ENCODE measurements around the gene C3. TPM values are rescaled to one million over a fixed set of nuclear protein-coding genes. Genes with fewer than 3 reads are reported as not detected.
"Not testable (repeated sequence)": the region's sequence is repeated elsewhere in the genome, so short reads cannot be mapped to it uniquely, and the experiment has no call there.

The C3 gene
- polyA plus RNA-seq, 6 donors from 2014 or later: not detected

DNA sequence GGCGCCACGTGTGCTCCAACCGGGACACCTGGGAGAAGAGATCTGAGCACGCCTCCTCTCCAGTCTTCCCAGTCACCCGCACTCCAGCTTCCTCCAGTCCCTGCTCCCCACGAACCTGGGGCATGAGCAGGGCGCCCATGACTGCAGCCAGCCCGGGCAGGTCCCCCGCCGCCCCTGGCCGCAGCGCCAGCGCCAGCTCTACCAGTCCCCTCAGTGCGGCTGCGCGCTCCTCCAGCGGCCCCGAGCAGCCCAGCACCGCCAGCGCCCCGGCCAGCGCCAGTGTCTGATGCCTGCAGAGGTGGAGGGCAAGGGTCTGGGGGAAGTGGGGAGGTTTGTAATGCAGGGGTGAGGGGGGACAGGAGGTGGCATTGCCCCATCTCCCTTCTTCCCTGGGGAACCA, 33.7 kb upstream of the C3 start:
- H3K27ac Mint-ChIP-seq: no peak overlapping the region
- DNase-seq (no peak), ATAC-seq (ENCODE audit: low read depth in 2 of 2) (no peak)
- peaks cover 0 to 16% of the 10 kb centered on the region in 2 donors for H3K36me3 Mint-ChIP-seq
- H3K27me3 Mint-ChIP-seq: no peaks in the 10 kb centered on the region
- peaks cover 27 to 32% (median 32%) of the 10 kb centered on the region in 3 donors for H3K4me1 Mint-ChIP-seq
- no peaks in the 10 kb centered on the region for H3K9me3 Mint-ChIP-seq
- peak overlapping the region in 1 of 8 donors; percentile 90 for H3K4me3 Mint-ChIP-seq

DNA sequence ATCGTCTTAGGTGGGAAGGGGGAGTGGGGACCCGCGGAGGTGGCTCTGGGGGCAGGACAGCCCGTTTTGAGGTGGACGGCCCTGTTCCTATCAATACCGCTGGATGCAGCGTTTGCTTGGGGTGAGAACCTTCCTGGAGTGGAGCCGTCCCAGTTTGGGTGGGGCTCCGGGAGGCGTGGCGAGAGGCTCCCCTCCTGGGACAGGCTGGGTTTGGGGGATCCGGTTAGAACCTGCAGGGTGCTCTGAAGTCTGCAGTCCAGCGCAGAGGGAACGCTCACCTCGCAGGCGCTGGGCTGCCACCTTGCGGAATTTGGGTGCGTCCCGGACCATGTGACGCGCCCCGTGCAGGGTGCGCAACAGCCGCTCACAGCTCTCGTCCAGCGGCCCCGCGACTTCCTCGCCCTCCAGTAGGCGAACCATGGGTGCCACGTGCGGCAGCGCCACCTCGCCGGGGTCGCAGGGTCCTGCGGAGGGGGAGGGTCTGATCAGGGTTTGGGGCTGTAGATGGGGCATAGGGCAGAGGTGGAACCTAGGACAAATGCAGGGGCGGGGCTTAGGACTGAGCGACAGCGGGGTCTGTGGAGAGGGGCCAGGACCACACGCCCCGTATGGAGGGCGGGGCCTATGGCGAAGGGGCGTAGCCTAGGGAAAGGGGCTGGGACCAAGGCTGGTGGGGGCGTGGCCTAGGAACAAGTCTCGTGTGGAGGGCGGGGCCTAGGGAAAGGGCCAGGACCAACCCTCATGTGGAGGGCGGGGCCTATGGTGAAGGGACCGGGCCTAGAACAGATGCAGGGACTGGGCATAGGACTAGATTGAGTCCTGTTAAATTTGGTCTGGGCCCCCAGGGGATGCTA, 33.0 kb upstream of the C3 start:
- Mint-ChIP-seq H3K4me3 (peak overlapping the region; percentile 78 to 93 (median 88)), H3K27me3 (no peaks in the 10 kb centered on the region), H3K36me3 (peaks cover 0 to 16% of the 10 kb centered on the region in 2 donors), H3K9me3 (no peaks in the 10 kb centered on the region), H3K4me1 (peaks cover 27 to 29% (median 28%) of the 10 kb centered on the region in 3 donors), H3K27ac (peak overlapping the region; percentile 28 to 97 (median 91))
- ATAC-seq (ENCODE audit: low read depth in 2 of 2): peak; percentile 88 to 89
- DNase-seq: peak; percentile 81

GRCh38 chr19:6752256-6753177, 32.1 kb upstream of the C3 start:
- H3K36me3 Mint-ChIP-seq: peaks cover 0 to 16% of the 10 kb centered on the region in 2 donors
- H3K4me3 Mint-ChIP-seq: peak overlapping the region; percentile 42 to 93 (median 87)

DNA sequence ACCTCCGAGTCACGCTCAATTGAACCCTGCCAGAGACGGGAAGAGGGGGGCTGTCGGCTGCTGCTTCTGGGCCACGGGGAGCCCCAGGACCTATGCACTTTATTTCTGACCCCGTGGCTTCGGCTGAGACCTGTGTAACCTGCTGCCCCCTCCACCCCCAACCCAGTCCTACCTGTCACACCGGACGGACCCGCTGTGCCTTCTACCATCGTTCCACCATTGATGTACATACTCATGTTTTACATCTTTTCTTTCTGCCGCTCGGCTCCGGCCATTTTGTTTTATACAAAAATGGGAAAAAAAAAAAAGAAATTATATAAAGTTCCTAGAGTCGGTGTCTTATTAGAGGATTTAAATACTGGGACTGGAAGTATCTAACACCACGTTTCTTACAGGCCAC, 30.7 kb upstream of the C3 start:
- ATAC-seq (ENCODE audit: low read depth in 2 of 2) (no peak), DNase-seq (no peak)
- no peak overlapping the region for H3K4me3 Mint-ChIP-seq
- peaks cover 15 to 20% (median 18%) of the 10 kb centered on the region in 3 donors for H3K4me1 Mint-ChIP-seq
- no peaks in the 10 kb centered on the region for H3K9me3 Mint-ChIP-seq
- H3K27ac Mint-ChIP-seq: peak overlapping the region in 1 of 6 donors; percentile 59
- H3K27me3 Mint-ChIP-seq: no peaks in the 10 kb centered on the region
- H3K36me3 Mint-ChIP-seq: peaks cover 0 to 16% of the 10 kb centered on the region in 2 donors

More at GRCh38 chr19:6752256-6753177, 32.1 kb upstream of the C3 start:
- H3K27ac Mint-ChIP-seq: peak overlapping the region in 3 of 6 donors; percentile 59 to 96 (median 90)
- no peak for ATAC-seq (ENCODE audit: low read depth in 2 of 2)
- H3K27me3 Mint-ChIP-seq: no peaks in the 10 kb centered on the region
- no peaks in the 10 kb centered on the region for H3K9me3 Mint-ChIP-seq
- no peak for DNase-seq
- peaks cover 21 to 23% (median 22%) of the 10 kb centered on the region in 3 donors for H3K4me1 Mint-ChIP-seq

DNA sequence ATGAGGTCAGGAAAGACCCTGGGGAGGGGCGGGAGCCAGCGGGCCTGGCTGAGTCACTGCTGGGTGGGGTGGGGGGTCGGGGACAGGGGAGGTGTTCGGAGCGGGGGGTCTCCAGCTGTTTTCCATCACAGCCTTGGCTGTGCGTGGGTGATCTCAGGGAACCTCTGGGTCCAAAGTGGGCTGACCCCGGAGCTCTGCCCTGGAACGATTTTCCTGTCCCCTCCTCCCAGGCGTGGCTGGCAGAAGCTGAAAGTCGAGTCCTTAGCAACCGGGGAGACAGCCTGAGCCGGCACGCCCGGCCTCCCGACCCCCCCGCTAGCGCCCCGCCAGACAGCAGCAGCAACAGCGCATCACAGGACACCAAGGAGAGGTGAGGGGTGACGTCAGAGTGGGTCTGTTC, 29.6 kb upstream of the C3 start:
- no peaks in the 10 kb centered on the region for H3K27me3 Mint-ChIP-seq
- H3K4me1 Mint-ChIP-seq: peaks cover 15 to 21% (median 18%) of the 10 kb centered on the region in 3 donors
- peak overlapping the region in 1 of 8 donors; percentile 44 for H3K4me3 Mint-ChIP-seq
- no peak for DNase-seq
- no peaks in the 10 kb centered on the region for H3K9me3 Mint-ChIP-seq
- H3K27ac Mint-ChIP-seq: no peak overlapping the region
- no peak for ATAC-seq (ENCODE audit: low read depth in 2 of 2)
- H3K36me3 Mint-ChIP-seq: peaks cover 0 to 26% of the 10 kb centered on the region in 2 donors

GRCh38 chr19:6748543-6748942, 28.1 kb upstream of the C3 start:
- peaks cover 9 to 11% (median 10%) of the 10 kb centered on the region in 3 donors for H3K4me1 Mint-ChIP-seq
- H3K4me3 Mint-ChIP-seq; DNase-seq; ATAC-seq (ENCODE audit: low read depth in 2 of 2); H3K27ac Mint-ChIP-seq; H3K9me3 Mint-ChIP-seq; H3K27me3 Mint-ChIP-seq: not testable (repeated sequence)
- peaks cover 7 to 30% of the 10 kb centered on the region in 2 donors for H3K36me3 Mint-ChIP-seq

GRCh38 chr19:6745965-6746364, 25.5 kb upstream of the C3 start:
- Mint-ChIP-seq H3K27me3 (no peaks in the 10 kb centered on the region), H3K36me3 (peaks cover 7 to 30% of the 10 kb centered on the region in 2 donors), H3K9me3 (no peaks in the 10 kb centered on the region), H3K27ac (peak overlapping the region in 1 of 6 donors; percentile 33), H3K4me1 (peaks cover 3 to 12% (median 5%) of the 10 kb centered on the region in 3 donors), H3K4me3 (no peak overlapping the region)
- ATAC-seq (ENCODE audit: low read depth in 2 of 2): no peak
- DNase-seq: no peak

DNA sequence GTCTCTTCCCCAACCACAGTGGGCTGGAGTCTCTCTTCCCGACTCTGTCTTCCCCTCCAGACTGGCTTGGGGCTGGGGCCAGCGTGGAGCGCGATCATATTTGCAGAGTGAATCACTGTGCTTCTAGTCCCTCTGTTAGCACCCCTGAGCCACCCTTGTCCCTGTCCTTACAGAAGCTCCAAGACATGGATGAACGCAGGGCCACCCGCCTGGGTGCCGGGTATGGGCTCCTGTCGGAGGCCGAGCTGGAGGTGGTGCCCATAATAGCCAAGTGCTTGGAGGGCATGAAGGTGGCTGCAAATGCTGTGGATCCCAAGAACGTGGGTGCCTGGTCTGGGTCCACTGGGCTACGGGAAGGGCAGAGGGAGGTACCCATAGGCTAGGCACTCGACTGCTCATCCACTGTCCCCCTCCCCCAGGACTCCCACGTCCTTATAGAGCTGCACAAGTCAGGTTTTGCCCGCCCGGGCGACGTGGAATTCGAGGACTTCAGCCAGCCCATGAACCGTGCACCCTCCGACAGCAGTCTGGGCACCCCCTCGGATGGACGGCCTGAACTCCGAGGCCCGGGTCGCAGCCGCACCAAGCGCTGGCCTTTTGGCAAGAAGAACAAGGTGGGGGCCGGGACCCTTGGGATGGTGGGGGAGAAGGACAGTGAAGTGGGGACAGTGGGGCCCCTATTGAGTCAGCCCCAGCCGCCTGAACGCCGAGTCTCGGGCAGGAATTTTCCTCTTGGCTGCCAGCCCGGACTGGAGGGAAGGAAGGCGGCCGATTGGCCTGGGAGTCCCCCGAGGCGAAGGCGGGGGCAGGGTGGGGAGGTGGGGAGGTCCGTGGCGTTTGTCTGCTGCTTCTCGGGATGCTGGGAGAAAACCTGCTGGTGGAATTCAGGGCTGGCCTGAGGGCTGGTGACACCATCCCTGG, 24.2 kb upstream of the C3 start:
- Mint-ChIP-seq H3K4me1 (peaks cover 3 to 13% (median 12%) of the 10 kb centered on the region in 3 donors), H3K9me3 (no peaks in the 10 kb centered on the region), H3K27me3 (no peaks in the 10 kb centered on the region), H3K27ac (peak overlapping the region in 2 of 6 donors; percentile 46 to 82), H3K4me3 (peak overlapping the region in 1 of 8 donors; percentile 13), H3K36me3 (peaks cover 7 to 25% of the 10 kb centered on the region in 2 donors)
- DNase-seq: no peak
- no peak for ATAC-seq (ENCODE audit: low read depth in 2 of 2)

DNA sequence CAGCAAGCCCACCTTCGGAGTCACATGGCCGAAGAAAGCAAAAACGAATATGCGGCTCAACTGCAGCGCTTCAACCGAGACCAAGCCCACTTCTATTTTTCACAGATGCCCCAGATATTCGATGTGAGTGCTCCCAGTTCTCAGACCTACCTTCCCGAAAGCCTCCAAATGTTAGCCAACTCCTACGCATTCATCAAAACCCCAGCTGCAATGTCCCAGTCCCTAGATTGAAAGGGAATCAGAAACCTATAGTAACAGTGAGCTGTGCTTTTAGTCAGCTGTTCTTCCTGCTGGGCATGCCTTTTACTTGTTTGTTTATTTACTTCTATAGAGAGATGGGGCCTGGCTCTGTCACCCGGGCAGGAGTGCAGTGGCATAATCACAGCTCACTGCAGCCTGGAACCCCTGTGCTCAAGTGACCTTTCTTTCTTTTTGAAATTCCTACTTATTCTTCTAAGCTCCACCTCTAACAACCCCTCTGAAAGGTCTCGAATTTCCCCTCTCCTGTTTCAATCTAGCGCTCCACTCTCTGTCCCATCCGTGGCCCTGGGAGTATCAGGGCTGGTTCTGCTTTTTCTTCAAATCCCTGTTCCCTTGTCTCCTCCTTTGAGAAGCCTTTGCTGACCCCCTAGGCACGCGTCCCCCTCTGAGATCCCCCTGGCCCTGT, 23.4 kb upstream of the C3 start:
- H3K36me3 Mint-ChIP-seq: peaks cover 7 to 23% of the 10 kb centered on the region in 2 donors
- H3K27ac Mint-ChIP-seq: peak overlapping the region in 2 of 6 donors; percentile 21 to 46
- H3K27me3 Mint-ChIP-seq: no peaks in the 10 kb centered on the region
- peak overlapping the region in 2 of 8 donors; percentile 13 to 51 for H3K4me3 Mint-ChIP-seq
- no peaks in the 10 kb centered on the region for H3K9me3 Mint-ChIP-seq
- ATAC-seq (ENCODE audit: low read depth in 2 of 2) (no peak), DNase-seq (no peak)
- H3K4me1 Mint-ChIP-seq: peaks cover 8 to 20% (median 19%) of the 10 kb centered on the region in 3 donors

- no peaks in the 10 kb centered on the region for H3K27me3 Mint-ChIP-seq
- ATAC-seq (ENCODE audit: low read depth in 2 of 2) (no peak), DNase-seq (no peak)
- H3K27ac Mint-ChIP-seq: peak overlapping the region in 3 of 6 donors; percentile 15 to 26 (median 26)
- no peaks in the 10 kb centered on the region for H3K9me3 Mint-ChIP-seq
- H3K4me1 Mint-ChIP-seq: peaks cover 16 to 28% (median 27%) of the 10 kb centered on the region in 3 donors
- peak overlapping the region in 2 of 8 donors; percentile 30 to 32 for H3K4me3 Mint-ChIP-seq
- H3K36me3 Mint-ChIP-seq: peaks cover 7 to 23% of the 10 kb centered on the region in 2 donors
Measured at GRCh38 chr19:6743066-6743465, 22.6 kb upstream of the C3 start.

DNA sequence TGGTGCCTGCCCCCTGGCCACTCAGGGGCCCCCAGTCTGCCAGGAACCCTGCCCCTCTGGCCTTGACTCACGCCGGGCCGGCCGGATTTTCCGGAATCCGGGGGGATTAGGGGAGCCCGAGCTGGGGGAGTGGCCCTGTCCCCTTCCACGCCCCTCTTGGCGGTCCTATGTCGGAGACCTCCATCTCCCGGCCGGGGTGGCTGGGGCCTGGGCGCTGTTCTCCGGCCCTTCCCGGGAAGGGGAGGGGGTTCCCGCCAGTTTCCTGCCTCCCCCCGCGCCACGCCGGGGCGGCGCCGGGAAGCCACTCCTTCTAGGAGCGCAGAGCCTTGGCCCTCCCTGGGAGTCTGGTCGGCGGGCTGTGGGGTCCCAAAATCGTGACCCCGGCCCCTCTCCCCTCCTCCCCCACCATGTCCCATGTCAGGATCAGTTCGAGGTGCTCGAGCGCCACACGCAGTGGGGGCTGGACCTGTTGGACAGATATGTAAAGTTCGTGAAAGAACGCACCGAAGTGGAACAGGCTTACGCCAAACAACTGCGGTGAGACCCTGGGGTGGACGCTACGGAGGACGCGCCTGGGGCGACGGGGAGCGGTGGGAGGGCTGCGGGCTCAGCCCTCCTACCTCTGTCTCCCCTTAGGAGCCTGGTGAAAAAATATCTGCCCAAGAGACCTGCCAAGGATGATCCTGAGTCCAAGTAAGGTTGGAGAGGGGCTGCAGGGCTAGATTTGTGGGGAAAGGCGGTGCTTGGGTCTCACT, 20.3 kb upstream of the C3 start:
- peak; percentile 76 for DNase-seq
- Mint-ChIP-seq H3K27ac (peak overlapping the region in 5 of 6 donors; percentile 36 to 94 (median 92)), H3K27me3 (no peaks in the 10 kb centered on the region), H3K36me3 (peaks cover 7 to 19% of the 10 kb centered on the region in 2 donors), H3K4me3 (peak overlapping the region; percentile 77 to 98 (median 89)), H3K4me1 (peaks cover 22 to 45% (median 41%) of the 10 kb centered on the region in 3 donors), H3K9me3 (no peaks in the 10 kb centered on the region)
- ATAC-seq (ENCODE audit: low read depth in 2 of 2): peak in 1 of 2 donors; percentile 6
